ENCODE results near the gene TASOR2.

TASOR2 gene

GRCh38 chr10:5656737-5657579 is 27.7 kb upstream of the TASOR2 start:
- DNase-seq = no peak

GRCh38 chr10:5658871-5659618 is 25.6 kb upstream of the TASOR2 start:
- DNase-seq = no peak

GRCh38 chr10:5659702-5660528 is 24.7 kb upstream of the TASOR2 start:
- peak; percentile 22 for DNase-seq

- DNase-seq = no peak
These were observed 23.6 kb upstream of the TASOR2 start for GRCh38 chr10:5661043-5661442.

GRCh38 chr10:5662708-5663579 is 21.7 kb upstream of the TASOR2 start:
- no peak for DNase-seq

- DNase-seq = no peak
These were observed 20.8 kb upstream of the TASOR2 start for GRCh38 chr10:5663692-5664427.

- DNase-seq = peak; percentile 61
These were observed 19.1 kb upstream of the TASOR2 start for GRCh38 chr10:5665373-5666007.

GRCh38 chr10:5666008-5666840 is 18.4 kb upstream of the TASOR2 start, which contains the start of gene ASB13:
TSS of gene ASB13 (minus strand) at chr10:5666595. CDS start at chr10:5666551, 44 bp downstream.
- peak; percentile 61 for DNase-seq

- no peak for DNase-seq
These were observed 17.6 kb upstream of the TASOR2 start for GRCh38 chr10:5666841-5667630.

- DNase-seq = no peak
These were observed 16.2 kb upstream of the TASOR2 start for GRCh38 chr10:5668429-5668828.

- no peak for DNase-seq
These were observed 15.0 kb upstream of the TASOR2 start for GRCh38 chr10:5669604-5670003.

GRCh38 chr10:5670662-5671375 is 13.8 kb upstream of the TASOR2 start:
- no peak for DNase-seq

GRCh38 chr10:5678397-5679036 is 6.1 kb upstream of the TASOR2 start:
- DNase-seq = no peak

- DNase-seq = no peak
These were observed 5.6 kb upstream of the TASOR2 start for GRCh38 chr10:5679037-5679435.

- no peak for DNase-seq
These were observed 5.0 kb upstream of the TASOR2 start for GRCh38 chr10:5679606-5680005.

- DNase-seq = no peak
These were observed 2.7 kb upstream of the TASOR2 start for GRCh38 chr10:5681930-5682329.

- DNase-seq = no peak
These were observed 1.6 kb upstream of the TASOR2 start for GRCh38 chr10:5683065-5683464.

Measured in KG1 (cell line).